Measurements from ENCODE around the gene ABCA6.

ABCA6 gene

GRCh38 chr17:69046121-69046807 lies 95.4 kb downstream of the ABCA6 start:
- DNase-seq = no peak

DNA sequence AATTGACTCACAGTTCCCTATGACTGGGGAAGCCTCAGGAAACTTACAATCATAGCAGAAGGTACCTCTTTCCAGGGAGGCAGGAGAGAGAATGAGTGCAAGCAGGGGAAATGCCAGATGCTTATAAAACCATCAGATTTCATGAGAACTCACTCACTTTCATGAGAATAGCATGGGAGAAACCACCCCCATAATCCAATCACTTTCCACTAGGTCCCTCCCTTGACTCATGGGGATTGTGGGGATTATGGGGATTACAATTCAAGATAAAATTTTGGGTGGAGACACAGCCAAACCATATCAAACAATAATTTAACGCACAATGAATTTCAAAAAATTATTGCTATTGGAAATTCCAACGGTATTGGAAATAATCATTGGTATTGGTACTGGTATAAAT lies 96.0 kb downstream of the ABCA6 start:
- DNase-seq = no peak

DNA sequence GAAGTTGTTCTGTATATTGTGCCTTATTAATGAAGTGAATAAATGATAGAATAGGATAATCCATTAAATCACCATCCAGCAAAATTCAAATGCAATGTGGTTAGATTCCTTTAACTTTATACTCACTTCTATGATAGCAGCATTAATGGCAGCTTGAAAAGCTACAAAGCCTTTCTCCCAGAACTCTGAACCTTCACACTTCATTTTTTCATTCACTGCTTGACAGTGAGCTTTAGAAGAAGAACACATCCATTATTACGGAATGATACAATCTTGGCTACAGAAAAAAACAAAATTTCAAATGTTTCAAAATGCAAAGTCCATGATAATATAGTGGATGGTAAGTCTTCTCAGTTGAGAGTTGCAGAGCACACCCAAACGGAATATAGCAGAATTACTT lies 97.3 kb downstream of the ABCA6 start:
- DNase-seq = no peak

DNA sequence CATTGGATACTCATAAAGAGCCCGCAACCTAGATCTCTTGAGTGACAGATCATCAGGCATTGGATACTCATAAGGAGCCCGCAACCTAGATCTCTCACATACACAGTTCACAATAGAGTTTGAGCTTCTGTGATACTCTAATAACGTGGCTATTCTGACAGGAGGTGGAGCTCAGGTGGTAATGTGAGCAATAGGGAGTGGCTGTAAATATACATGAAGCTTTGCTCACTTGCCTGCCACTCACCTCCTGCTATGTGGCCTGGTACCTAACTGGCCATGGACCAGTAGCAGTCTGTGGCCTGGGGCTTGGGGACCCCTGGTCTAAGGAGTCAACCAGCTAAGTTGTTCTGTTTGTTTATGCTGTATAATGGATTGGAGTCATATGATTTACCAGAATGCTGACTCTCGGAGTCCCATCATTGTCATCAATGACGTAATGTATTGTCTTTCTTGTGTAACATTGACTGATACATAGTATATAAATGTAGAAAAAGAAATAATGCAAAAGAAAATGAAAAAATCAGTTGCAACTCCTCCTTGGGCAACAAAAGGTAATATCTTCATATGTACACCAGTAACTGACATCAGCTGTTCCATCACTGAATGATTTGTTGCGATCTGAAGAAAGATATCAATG lies 98.5 kb downstream of the ABCA6 start:
- no peak for DNase-seq

GRCh38 chr17:69042308-69042707 lies 99.4 kb downstream of the ABCA6 start:
- DNase-seq = no peak

DNA sequence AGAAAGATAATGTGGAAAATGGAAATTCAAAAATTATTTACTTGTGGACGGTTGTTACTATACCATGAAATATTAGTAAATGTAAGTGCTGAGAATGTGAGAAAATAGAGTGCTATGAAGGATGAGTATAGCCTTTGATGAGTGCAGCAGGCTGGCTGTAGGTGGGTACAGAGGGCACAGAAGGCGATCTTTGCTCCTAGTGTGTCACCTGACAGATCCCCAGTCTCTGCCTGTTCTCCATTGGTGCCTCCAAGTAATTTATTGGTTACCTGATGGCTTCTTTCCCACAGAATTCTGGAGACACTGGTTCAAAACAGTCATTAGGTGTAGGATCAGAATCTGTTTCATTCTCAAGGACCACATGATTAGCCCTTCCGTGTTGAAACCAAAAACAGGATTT lies 109.9 kb downstream of the ABCA6 start:
- no peak for DNase-seq

- DNase-seq = no peak
Observed at GRCh38 chr17:69030169-69030568, 111.5 kb downstream of the ABCA6 start.

All from NCI-H774 (cell line).